HT1080 (cell line): ENCODE results near the gene UCK2. TPM values are rescaled to one million over a fixed set of nuclear protein-coding genes. Genes with fewer than 3 reads are reported as not detected.

Experiments used
- DNase-seq: peaks from one replicate; pipeline ENCODE4 v3.0.0-alpha.2; 2015; ENCODE audit warnings: low read depth
- total RNA-seq: library from RNA; depleted of rRNA; stranded (reverse); fragments of >200 nt; shearing (Covaris generic); gene quantifications from 2 replicates; pipeline ENCODE4 v1.2.3, GENCODE V29; 2014

The UCK2 gene
- total RNA-seq, 1 experiment from 2014 or later: 148 TPM

DNA sequence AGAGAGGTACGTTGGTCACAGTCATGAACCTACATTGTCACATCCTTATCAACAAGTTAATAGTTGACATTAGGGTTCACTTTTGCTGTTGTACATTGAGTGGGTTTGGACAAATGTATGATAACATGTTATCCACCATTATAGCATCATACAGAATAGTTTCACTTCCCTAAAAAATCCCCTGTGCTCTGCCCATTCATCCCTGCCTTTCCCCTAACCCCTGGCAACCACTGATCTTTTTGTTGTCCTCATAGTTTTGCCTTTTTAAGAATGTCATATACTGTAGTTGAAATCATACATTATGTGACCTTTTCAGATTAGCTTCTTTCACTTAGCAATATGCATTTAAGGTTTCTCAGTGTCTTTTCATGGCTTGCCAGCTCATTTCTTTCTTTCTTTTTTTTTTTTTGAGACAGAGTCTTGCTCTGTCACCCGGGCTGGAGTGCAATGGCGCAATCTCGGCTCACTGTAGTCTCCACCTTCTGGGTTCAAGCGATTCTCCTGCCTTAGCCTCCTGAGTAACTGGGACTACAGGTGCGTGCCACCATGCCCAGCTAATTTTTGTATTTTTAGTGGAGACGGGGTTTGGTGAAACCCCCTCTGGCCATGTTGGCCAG lies 50.6 kb downstream of the UCK2 start:
- DNase-seq: no peak

DNA sequence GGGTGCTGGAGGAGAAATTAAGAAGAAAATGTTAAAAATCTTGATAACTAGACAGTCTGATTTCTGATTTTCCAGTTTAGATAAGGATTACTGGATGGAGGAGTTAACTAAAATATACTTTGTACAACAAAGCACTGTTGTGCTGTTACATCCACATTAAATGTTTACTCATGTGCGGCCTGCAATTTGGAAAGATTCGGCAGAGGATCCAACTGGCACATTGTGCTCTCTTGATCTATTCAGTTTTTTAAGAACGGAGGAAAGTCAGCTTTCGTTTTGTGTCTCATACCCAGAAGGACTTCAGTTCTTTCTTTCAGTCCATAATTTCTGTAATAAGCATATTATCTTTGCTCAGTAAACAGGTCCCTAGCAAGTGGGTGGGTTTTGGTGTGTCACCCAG lies 52.5 kb downstream of the UCK2 start:
- DNase-seq: no peak

DNA sequence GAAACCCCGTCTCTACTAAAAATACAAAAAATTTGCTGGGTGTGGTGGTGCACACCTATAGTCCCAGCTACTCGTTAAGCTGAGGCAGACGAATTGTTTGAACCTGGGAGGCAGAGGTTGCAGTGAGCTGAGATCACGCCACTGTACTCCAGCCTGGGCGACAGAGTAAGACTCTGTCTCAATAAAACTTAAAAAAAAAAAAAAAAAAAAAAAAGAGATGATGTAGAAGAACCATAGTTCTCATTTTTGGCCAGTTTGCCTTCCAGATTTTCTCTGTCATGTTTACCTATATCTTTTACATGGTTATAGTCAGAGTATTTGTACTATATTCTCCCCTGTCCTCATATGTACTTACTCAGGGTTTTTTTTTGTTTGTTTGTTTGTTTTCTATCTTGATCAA lies 53.6 kb downstream of the UCK2 start:
- DNase-seq: no peak

DNA sequence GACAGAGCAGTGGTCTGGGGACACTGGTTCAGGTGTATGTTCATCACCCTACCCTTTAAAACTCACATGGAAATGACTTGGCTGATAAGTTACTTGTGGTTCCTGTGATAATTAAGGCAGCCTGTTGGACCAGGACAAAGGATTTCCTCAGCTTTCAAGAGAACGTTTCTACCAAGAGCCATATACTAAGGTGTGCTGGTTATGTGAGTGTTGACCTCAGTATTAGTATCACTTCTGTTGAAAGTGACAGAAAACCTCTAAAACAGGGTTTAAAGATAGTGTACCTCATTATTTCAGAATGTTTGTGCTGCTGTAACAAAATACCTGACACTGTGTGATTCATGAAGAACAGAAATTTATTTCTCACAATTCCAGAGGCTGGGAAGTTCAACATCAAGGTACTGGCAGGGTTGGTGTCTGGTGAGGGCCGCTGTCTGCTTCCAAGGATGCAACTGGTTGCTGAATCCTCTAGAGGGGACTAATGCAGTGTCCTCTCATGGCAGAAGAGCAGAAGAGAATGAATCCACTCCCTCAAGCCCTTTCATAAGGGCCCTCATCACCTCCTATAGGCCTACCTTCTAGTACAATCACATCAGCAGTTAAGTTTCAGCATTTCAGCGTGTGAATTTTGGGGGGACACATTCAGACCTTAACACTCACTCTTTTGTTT lies 54.9 kb downstream of the UCK2 start:
- no peak for DNase-seq

DNA sequence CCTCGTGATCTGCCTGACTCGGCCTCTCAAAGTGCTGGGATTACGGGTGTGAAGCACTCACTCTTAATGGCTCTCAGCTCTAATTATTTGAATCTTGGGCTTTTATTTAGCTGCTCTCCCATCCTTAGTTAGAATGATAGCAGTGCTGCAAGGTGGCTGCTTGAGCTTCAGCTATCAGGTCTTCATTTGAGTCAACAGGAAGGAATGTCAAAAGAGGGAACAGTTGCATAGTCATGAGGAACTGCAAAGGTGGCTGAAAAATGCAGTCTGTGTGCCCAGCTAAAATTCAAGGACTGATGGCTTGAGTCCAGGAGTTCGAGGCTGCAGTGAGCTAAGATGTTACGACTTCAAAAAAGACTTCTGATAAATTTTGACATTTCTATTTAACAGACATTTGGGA lies 55.6 kb downstream of the UCK2 start:
- DNase-seq: peak; percentile 51

DNA sequence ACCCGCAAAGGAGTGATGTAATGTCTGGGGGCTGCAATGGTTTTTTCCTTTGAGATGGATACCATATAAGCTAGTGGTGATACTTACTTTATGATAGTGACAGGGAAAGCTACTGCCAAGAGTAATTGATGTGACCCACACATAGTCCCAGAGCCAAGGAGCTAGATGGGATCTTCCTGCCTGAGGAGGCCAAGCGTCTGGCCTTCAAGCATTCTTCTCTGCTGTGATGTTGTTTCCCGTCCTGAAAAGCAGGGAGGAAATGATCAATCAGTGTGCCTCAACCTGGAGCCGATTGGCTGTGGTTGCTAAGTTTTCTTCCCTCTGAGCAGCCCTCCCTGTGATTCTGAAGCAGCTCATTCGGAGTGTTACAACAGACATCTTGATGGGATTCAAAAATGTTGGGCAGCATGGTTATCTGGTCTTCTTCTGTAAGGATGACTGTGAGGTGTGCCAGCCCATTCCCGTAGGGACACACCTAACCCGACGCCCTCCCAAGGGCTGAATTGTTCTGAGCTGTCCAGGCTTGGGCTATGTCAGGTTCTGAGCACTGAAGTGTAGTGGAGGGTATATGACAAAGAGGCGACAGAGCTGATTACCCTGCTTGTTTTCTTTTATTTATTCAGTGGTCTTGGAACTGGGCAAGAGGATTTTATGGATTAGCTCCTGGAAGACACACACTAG lies 56.7 kb downstream of the UCK2 start:
- DNase-seq: no peak

DNA sequence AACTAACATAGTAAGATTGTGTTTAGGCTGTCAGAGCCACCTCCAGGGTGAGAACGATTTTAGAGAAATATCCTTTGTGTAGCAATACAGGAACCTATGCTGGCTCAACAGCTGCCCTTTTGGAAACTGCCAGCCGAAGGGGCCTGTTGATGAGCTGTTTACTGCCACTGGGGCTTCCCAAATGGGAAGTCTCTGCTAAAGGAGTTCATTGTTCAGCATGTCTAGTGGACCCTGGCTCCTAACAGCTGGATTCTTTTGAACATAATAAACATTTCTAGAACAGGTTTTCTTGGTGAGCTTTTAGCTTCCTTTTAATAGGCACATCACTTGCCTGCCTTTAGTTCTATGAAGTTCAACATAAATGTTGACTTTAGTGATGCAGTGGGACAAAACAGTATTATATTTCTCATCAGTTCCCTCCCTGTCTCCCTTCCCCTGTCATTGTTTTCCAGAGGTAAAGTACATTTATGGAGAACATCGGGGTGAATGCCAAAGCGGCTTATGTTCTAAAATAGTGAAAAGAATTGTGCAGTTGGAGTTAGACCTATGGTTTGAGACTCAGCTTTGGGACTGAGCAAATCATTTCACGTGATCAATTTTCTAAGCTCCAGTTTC lies 57.4 kb downstream of the UCK2 start:
- no peak for DNase-seq

DNA sequence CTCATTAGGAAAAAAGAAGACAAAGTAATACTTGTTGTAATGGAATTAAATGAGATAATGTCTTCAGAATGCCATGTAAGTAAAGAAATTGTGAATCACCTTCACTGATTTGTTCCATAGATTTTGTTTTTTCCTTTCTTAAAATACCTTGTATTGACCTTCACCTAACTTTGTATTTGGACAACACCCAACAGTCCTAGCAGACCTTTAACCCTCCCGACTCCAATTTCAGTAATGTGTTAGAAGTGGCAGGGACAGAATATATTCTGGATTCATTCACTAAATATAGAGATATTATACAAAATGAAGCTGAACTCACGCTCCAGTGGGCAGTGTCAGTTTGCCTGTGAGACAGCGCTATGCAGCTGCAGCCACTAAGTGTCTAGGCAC lies 57.9 kb downstream of the UCK2 start:
- no peak for DNase-seq

DNA sequence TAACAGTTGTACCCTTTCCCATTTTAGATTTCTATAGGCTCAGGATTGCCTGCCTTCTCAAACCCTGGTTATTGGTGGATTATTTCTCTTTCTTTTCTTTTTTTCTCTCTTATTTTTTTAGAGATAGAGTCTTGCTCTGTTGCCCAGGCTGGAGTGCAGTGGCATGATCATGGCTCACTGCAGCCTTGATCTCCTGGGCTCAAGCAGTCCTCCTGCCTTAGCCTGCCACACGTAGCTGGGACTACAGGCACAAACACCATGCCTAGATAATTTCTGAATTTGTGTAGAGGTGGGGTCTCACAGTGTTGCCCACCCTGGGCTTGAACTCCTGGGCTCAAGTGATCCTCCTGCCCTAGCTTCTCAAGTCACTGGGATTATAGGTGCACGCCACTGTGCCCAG lies 58.8 kb downstream of the UCK2 start:
- DNase-seq: no peak

DNA sequence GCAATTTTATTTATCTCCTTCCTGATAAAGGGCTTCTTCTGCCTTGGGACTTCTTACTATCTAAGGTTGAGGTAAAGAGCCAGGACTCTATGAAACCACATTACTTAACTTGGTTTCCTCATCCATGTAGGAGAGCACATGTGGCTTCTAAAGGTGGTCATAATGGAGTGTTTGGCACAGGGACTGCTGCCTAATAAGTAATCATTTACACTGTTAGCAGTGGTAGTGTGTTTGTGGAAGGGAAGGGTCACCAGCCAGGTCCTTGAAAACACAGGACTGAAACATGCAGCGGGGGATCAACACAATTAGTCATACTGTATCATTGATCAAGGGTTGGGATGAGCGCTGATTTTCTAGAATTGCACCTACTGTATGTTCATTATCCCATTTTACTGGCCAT lies 59.6 kb downstream of the UCK2 start:
- DNase-seq: no peak

DNA sequence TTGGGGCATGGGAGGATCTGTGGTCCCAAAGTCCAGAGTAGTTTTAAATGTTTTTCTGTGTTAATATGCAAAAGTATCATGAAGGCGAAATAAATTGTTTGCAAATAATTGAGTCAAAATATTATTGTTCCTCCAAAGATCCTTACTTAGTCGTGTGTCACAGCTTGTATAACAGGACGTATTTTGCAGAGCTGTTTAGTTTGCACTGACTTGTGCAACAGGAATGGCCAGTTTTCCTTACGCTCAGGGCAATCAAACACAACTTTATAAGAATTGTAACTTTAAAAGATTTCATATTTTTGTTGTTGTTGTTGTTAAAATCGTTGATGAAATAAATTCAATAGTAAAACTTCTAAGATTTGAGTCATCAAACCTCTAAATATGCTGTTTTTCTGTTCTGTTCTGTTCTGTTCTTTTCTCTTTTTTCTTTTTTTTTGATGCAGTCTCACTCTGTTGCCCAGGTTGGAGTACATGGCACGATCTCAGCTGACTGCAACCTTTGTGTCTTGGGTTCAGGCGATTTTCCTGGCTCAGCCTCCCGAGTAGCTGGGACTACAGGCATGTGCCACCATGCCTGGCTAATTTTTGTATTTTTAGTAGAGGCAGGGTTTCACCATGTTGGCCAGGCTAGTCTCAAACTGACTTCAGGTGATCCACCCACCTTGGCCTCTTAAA lies 60.6 kb downstream of the UCK2 start:
- no peak for DNase-seq

DNA sequence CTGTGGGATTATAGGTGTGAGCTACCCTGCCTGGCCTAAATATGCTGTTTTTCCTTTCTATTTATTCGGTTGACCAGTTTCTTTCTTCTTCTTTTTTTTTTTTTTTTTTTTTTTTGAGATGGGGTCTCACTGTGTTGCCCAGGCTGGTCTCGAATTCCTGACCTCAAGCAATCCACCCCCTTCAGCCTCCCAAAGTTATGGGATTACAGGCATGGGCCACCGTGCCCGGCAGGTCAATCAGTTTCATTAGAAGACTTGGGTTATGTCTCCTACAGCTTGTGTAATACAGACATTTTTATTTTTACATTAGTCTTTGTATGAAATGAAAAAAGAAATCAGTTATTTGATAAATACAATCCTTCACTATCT lies 61.1 kb downstream of the UCK2 start:
- no peak for DNase-seq

DNA sequence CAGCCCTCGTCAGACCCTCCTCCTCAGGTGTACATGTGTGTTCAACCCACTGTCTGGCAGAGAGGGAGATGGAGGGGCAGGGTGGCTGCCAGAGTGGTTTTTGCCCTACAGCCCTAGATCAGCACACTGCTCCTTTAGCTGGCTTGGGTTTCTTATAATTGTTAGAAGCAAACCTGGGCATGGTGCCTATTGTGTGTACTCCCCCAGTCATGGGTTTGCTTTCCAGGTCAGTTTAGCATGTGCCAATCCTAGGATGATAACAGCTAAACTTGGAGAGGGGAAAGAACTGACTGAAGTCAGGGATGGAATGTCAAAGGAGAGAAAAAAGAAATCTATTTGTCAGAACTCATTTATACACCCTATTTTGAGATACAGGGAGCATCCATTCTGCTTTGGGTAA lies 63.3 kb downstream of the UCK2 start:
- no peak for DNase-seq

DNA sequence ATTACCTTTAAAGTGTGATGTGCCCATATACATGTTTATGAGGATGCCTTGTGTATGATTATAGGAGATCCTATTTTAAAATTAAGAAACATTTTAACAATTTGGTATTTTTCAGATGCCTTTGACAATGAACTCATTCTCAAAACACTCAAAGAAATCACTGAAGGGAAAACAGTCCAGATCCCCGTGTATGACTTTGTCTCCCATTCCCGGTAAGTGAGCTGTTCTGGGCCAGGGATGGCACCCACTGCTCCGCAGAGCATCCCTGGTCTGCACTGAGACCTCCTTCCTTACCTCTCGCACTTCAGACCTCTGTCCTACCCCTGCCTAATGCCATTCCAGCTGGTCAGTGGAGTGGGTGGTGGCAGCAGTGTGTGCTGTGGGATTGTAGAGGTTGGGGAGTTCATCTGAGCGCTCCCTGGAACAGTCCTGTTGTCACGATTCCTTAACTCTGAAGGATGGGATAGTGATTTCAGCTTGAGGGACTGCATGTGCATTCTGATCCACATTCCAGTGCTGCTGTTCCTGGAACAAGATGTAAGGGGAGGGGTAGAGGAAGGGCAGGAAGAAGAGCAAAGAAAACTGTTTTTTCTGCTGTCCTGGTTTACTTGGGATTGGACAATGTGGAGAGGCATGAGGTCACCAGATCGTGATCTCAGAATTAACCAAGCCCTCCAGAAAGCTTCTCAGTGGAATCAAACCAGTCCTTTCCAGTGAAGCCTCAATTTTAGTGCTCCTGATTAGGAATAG lies 63.9 kb downstream of the UCK2 start:
- no peak for DNase-seq

DNA sequence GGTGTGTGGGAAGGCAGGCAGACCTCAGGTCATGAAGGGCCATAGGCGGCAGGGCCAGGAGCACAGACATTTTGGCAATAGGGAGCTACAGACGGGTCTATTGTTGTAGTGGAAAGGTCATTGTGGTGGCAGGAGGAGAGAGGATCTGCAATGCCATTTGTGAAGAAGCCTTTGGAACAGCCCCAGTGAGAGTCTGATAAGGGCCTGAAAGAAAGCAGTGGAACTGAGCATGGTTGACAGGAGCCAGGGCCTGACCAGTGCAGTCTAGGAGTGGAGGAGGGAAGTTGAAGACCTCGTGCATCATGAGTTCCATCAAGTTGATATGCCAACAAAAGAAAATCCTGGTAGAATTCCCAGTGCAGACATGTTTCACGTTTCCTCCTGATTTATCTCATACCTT lies 65.5 kb downstream of the UCK2 start:
- DNase-seq: no peak

DNA sequence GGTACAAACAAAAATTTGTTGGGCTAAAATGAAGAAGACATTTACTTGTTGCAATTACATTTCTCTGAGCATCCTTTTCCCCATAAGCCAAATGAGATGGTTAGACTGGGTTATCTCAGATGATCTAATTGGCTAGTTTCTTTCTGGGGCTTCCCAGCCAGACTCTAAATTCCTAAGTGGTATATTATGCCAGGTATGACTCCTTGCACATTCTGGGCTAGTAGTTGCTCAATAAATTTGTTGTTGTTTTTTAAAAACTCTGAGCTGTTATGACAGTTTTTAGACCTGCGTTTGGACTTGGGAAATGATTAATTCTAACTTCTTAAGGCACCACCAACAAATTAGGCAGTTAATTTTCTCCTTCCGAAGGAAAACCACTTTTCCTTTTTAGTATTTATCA lies 66.1 kb downstream of the UCK2 start:
- no peak for DNase-seq

DNA sequence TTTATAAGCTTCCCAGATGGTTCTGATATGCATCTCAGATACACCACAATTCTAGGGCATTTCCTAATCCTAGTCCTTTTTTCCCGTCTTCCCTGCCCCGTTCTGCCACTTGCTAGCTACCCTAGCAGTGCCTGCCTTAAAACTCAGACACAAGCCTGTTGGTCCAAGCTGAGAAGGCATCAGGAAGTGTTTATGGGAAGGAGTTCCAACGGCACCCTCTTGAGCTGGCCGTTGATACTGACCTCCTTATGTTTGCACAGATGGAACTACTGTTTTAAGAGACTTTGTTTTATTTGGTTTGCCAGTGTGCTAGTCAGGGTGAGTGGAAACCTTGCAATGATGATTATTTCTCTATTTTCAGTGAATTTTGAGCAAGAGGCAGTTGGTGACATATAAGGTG lies 67.2 kb downstream of the UCK2 start:
- no peak for DNase-seq

DNA sequence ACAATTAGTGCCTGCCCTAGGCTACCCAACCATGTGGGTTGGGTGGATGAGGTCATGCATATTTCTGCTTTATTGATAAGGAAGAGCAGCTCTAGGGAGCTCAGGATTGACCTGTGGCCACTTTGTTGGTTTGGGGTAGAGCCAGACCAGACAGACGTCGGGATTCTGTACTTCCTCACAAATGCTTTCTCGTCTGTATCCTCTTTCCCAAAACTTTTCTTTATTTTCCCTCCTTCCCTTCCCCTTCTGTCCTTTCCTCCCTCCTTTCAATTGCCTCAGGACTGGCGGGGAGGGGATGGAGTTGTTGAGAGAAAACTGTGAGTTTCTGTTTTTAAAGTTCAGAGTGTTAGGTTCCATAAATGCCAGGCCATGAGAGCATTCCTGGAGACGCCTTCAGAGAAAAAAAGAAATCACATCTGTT lies 68.0 kb downstream of the UCK2 start:
- DNase-seq: no peak

DNA sequence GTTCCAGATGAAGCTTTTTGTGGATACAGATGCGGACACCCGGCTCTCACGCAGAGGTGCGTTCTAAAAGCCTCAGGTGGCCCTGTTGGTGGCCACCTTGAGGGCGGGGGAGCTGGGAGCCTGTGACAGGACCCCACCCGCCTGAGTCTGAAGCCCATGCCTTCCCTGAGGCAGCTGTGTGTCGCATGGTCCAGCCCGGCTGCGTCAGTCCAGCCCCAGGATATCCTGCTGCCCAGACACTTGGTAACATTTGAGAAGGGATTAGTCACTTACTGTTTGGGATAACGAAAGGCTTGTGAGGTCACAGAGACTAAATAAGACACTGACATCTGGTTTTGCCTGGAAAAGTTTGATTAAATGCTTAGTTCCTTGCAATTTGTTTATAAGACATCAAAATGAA lies 68.9 kb downstream of the UCK2 start:
- peak; percentile 83 for DNase-seq

DNA sequence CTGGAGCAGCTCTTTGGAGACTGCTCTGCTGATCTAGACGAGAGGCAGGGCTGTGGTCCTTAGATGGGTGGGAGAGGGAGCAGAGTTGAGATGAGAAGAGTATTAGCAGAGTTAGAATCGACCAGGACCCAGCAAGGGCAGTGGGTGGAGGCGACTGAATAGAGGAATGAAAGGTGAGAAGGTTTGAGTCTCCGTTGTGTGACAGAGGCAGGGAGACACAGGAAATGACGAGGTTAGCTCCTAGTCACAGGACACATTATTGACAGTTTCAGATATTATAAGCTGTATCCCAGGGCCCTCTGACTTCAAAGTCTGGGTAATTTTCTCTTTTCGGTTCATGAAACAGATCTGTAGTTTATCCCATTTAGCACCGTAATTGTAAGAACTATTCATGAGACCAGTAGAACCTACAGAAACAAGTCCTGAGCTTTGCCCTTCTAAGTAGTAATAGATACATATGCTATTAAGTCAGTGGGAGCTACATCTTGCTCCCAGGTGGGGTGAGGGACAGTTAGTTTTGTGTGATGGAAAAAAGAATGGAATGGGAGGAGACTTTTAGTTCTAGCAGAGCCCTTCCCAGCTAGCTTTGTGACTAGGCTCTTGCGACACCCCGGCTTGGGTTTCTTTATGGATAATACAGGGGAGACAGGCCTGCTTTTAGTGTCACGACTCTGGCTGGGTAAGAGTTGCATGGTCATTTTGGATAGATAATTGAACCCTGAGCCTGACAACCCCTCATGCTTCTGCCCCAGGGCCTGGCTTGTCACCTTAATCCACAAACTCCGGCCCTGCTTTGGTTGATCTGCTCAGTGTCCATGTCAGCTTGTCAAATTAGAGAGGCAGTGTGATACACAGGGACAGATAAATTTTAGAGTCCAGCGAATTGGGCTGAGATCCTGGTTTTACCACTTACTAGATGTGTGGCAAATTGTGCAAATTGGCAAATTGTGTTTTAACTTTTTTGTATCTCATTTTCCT lies 70.2 kb downstream of the UCK2 start:
- no peak for DNase-seq
